Type B pancreatic cell (in vitro differentiated cells): Measurements from ENCODE around the gene ESYT3. TPM values are rescaled to one million over a fixed set of nuclear protein-coding genes. Genes with fewer than 3 reads are reported as not detected.
"Not testable (repeated sequence)": the region's sequence is repeated elsewhere in the genome, so short reads cannot be mapped to it uniquely, and the experiment has no call there.

Experiments
- DNase-seq: peaks from one replicate; pipeline ENCODE4 v3.0.0; 2021; ENCODE audit warnings: mixed read lengths; ENCODE audit not compliant: unreplicated experiment; ENCODE audit errors: extremely low spot score
- H3K27ac Mint-ChIP-seq: 2 replicates; pipeline ENCODE4 v1.8.0; 2021; ENCODE audit warnings: mild to moderate bottlenecking, mixed read lengths
- H3K27me3 Mint-ChIP-seq: 2 replicates; pipeline ENCODE4 v1.8.0; 2021; ENCODE audit warnings: mixed read lengths
- H3K36me3 Mint-ChIP-seq: 2 replicates; pipeline ENCODE4 v1.8.0; 2021; ENCODE audit warnings: mixed read lengths
- H3K4me1 Mint-ChIP-seq: one replicate; pipeline ENCODE4 v1.8.0; 2021; ENCODE audit warnings: mixed read lengths; ENCODE audit not compliant: unreplicated experiment
- H3K4me3 Mint-ChIP-seq: 2 replicates; pipeline ENCODE4 v1.8.0; 2021; ENCODE audit warnings: mild to moderate bottlenecking, mixed read lengths
- H3K9me3 Mint-ChIP-seq: 2 replicates; pipeline ENCODE4 v1.8.0; 2021; ENCODE audit warnings: mixed read lengths
- total RNA-seq: library from RNA; stranded (reverse); gene quantifications from 2 replicates; pipeline ENCODE4 v1.2.1, GENCODE V29; 2021; ENCODE audit warnings: low replicate concordance
- TF ChIP-seq, protein P1 (sequence below): fragments of 200-600 bp; sonication (generic); conservative IDR thresholded peaks from 2 replicates; pipeline ENCODE4 v1.5.0; 2021; ENCODE audit warnings: antibody characterized with exemption, mild to moderate bottlenecking

ESYT3 gene
- total RNA-seq, 1 donor from 2014 or later = 2.0 TPM

DNA sequence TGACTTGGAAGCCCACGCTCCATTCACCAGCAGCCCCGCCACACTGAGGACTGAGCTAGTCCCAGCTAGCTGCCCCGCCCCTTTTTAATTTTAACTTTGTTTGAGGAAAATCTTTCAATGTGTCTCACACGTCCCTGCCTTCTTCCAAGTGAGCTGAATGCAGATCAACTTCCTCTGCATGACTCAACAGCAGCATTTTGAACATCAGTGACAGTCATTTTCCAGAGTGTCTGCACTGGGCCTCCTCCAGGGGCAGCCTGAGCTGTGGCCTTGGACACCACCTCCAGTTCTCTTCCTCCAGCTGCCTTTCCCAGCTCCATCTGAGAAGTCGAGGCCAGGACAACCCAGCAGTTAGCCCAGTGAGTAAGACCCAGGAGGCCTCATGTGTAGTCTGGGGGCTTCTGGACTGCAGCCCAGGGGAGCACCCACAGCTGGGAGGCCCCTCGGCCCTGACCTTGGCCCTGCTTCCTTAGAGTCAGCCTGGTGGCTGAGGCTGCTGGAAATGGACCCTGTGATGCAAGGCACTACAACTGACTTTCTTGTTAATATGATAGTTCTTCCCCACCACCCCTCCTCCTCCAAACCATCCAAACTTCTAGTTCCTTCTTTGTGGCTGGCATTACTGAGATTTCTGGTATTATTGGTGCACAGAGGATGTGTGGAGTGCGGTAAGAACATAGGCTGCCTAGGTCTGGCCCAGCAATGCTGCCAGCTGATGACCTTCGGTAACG is 21.4 kb upstream of the ESYT3 start:
- peaks cover 9% of the 10 kb centered on the region for H3K27me3 Mint-ChIP-seq
- H3K4me1 Mint-ChIP-seq = no peaks in the 10 kb centered on the region
- no peaks in the 10 kb centered on the region for H3K36me3 Mint-ChIP-seq
- no peak overlapping the region for H3K27ac Mint-ChIP-seq
- H3K4me3 Mint-ChIP-seq = no peak overlapping the region
- no peak for DNase-seq
- TF ChIP-seq, protein P1, sequence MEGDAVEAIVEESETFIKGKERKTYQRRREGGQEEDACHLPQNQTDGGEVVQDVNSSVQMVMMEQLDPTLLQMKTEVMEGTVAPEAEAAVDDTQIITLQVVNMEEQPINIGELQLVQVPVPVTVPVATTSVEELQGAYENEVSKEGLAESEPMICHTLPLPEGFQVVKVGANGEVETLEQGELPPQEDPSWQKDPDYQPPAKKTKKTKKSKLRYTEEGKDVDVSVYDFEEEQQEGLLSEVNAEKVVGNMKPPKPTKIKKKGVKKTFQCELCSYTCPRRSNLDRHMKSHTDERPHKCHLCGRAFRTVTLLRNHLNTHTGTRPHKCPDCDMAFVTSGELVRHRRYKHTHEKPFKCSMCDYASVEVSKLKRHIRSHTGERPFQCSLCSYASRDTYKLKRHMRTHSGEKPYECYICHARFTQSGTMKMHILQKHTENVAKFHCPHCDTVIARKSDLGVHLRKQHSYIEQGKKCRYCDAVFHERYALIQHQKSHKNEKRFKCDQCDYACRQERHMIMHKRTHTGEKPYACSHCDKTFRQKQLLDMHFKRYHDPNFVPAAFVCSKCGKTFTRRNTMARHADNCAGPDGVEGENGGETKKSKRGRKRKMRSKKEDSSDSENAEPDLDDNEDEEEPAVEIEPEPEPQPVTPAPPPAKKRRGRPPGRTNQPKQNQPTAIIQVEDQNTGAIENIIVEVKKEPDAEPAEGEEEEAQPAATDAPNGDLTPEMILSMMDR = no peak
- no peaks in the 10 kb centered on the region for H3K9me3 Mint-ChIP-seq

DNA sequence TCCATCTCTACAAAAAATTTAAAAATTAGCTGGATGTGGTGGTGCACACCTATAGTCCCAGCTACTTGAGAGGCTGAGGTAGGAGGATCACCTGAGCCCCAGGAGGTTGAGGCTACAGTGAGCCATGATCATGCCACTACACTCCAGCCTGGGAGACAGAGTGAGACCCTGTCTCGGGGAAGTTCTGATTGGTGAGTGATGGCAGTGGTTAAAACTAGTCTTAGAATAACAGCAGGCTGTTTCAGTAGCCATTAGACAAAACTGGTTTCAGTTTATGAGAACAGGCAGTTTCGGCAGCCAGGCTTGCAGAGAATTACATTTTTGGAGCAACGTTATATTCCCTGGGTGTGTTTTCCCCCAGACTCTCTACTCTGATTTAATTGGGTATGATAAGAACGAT is 18.2 kb upstream of the ESYT3 start:
- not testable (repeated sequence) for DNase-seq, H3K9me3 Mint-ChIP-seq, H3K4me3 Mint-ChIP-seq, H3K27me3 Mint-ChIP-seq, H3K27ac Mint-ChIP-seq, H3K4me1 Mint-ChIP-seq, H3K36me3 Mint-ChIP-seq

DNA sequence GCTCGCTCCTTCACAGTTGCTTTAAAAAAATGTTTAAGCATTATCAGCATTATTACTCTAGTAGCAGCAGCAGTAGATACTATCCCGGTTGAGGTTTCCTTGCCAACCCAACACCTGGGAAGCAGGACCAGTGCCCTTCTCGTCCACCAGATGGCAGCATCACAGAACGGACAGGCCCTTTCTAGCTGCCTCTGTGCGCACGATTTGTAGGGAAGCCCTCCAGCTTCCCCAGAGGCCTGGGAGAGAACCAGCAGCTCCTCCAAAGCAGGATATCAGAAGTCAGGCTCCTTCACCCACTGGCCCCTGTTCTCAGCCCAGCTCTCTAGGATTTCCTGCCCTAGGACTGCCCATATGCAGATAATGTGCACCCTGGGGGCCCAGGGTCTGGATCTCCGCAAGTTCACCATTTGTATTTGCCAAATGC is 16.8 kb upstream of the ESYT3 start:
- peaks cover 9% of the 10 kb centered on the region for H3K27me3 Mint-ChIP-seq
- no peak overlapping the region for H3K4me3 Mint-ChIP-seq
- H3K36me3 Mint-ChIP-seq = no peaks in the 10 kb centered on the region
- TF ChIP-seq, protein P1 = peak; percentile 96
- DNase-seq = peak; percentile 80
- H3K27ac Mint-ChIP-seq = no peak overlapping the region
- no peaks in the 10 kb centered on the region for H3K9me3 Mint-ChIP-seq
- no peaks in the 10 kb centered on the region for H3K4me1 Mint-ChIP-seq

DNA sequence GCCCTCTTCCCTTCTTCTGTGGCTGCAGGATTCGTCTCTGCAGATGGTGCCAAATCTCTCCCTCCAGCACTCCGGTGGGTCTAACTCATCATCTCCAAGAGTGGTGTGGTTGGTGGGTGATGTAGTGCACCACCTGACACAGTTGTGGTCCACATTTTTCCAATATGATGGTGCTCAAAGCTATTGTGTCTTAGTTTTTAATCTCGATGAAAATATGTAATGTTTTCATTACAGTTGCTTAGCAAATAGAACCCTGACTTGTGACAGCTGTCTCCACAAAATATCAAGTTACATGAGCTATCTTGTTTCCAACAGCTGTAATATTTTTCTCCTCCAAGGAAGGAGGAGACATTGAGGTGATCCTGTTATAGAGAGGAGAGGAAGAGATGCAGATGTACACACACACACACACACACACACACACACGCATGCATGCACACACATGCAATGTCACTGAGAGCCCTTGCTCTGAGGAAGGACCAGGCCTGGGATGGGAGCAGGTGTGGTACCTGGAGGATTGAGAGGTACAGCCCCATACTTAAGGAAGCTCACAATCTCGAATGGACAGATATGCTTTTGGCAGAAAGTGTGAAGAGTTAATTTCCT is 15.7 kb upstream of the ESYT3 start:
- Mint-ChIP-seq H3K27ac (no peak overlapping the region), H3K4me3 (no peak overlapping the region), H3K36me3 (no peaks in the 10 kb centered on the region), H3K27me3 (peaks cover 9% of the 10 kb centered on the region), H3K9me3 (no peaks in the 10 kb centered on the region), H3K4me1 (no peaks in the 10 kb centered on the region)
- TF ChIP-seq, protein P1 = no peak
- no peak for DNase-seq

DNA sequence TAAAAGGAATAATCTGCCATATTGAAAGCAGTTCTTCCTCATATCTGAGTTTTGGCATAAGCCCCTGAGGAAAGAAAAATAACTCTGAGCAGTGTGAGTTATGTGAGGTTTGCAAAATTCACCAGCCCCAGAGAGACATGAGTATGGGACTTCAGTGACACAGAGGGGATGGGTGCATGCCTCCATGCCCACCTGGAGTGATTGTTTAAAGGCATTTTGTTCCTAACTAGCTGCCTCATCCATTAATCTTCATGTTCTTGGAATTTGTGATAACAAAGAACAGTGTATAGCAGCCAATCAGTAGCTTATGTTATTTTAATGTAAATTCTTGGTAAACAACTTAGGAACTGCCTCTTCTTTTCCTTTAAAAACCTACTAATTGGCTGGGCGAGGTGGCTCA is 11.1 kb upstream of the ESYT3 start:
- no peak overlapping the region for H3K27ac Mint-ChIP-seq
- H3K27me3 Mint-ChIP-seq = no peaks in the 10 kb centered on the region
- DNase-seq = no peak
- no peaks in the 10 kb centered on the region for H3K4me1 Mint-ChIP-seq
- H3K4me3 Mint-ChIP-seq = no peak overlapping the region
- TF ChIP-seq, protein P1 = no peak
- no peaks in the 10 kb centered on the region for H3K36me3 Mint-ChIP-seq
- H3K9me3 Mint-ChIP-seq = no peaks in the 10 kb centered on the region

DNA sequence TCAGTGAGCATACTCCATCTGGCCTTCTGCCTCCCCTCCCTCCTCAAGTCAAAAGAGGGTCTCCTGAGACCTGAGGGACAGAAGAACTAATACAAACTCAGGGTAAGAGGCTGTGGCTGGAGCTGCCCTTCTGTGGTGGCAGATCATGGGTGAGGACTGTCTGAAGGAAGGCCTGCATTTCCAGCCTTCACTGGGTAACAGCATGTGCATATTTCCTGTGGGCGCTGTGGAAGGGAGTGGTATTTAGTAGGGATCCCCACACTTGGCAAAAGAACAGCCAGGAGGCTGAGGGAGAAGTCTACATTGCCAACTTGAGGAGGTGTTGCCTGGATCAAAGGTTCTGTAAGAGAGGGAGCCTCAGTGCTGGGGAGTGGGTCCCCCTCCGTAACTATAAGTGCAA is 10.1 kb upstream of the ESYT3 start:
- no peak for DNase-seq
- Mint-ChIP-seq H3K27ac (no peak overlapping the region), H3K36me3 (no peaks in the 10 kb centered on the region), H3K27me3 (peaks cover 4% of the 10 kb centered on the region), H3K4me3 (no peak overlapping the region), H3K4me1 (no peaks in the 10 kb centered on the region), H3K9me3 (no peaks in the 10 kb centered on the region)
- TF ChIP-seq, protein P1 = no peak
